Mesendoderm (in vitro differentiated cells): ENCODE data around the gene UBAC2.
A peak's percentile ranks its signal among the peaks of the same experiment; 100 is the strongest.

Experiments used
- DNase-seq: peaks from one replicate; pipeline ENCODE4 v3.0.0; 2013
- H2AK5ac ChIP-seq: 2 replicates; pipeline ENCODE4 v1.6.1; 2013; ENCODE audit warnings: low read length, inconsistent platforms
- H2BK120ac ChIP-seq: 2 replicates; pipeline ENCODE4 v1.6.1; 2013; ENCODE audit warnings: low read depth, mild to moderate bottlenecking, low read length, moderate library complexity, mixed read lengths
- H2BK15ac ChIP-seq: replicated peaks from 2 replicates; pipeline ENCODE4 v1.6.1; 2013; ENCODE audit warnings: low read depth, mild to moderate bottlenecking, moderate library complexity
- H2BK5ac ChIP-seq: 2 replicates; pipeline ENCODE4 v1.6.1; 2013; ENCODE audit warnings: low read length, inconsistent platforms
- H3K18ac ChIP-seq: 2 replicates; pipeline ENCODE4 v1.6.1; 2013; ENCODE audit warnings: mild to moderate bottlenecking, low read length, mixed read lengths
- H3K23ac ChIP-seq: one replicate; pipeline ENCODE4 v1.6.1; 2013; ENCODE audit warnings: low read length
- H3K27ac ChIP-seq: 2 replicates; pipeline ENCODE4 v1.5.1; 2013; ENCODE audit warnings: low read depth, mild to moderate bottlenecking, inconsistent platforms, low read length, moderate library complexity
- H3K27me3 ChIP-seq: 2 replicates; pipeline ENCODE4 v1.6.1; 2013; ENCODE audit warnings: low read length, control low read depth, mild to moderate bottlenecking, inconsistent platforms; ENCODE audit not compliant: insufficient read depth, poor library complexity
- H3K36me3 ChIP-seq: 2 replicates; pipeline ENCODE4 v1.6.1; 2013; ENCODE audit warnings: low read length, inconsistent platforms; ENCODE audit not compliant: control insufficient read depth, insufficient read depth
- H3K4ac ChIP-seq: one replicate; pipeline ENCODE4 v1.6.1; 2013; ENCODE audit warnings: low read depth, mild to moderate bottlenecking, low read length, moderate library complexity
- H3K4me1 ChIP-seq: 2 replicates; pipeline ENCODE4 v1.6.1; 2013; ENCODE audit warnings: low read depth, low read length, inconsistent platforms; ENCODE audit not compliant: control insufficient read depth
- H3K4me2 ChIP-seq: 2 replicates; pipeline ENCODE4 v1.6.1; 2013; ENCODE audit warnings: low read length
- H3K4me3 ChIP-seq: 2 replicates; pipeline ENCODE4 v1.5.1; 2013; ENCODE audit warnings: mild to moderate bottlenecking, low read length
- H3K56ac ChIP-seq: one replicate; pipeline ENCODE4 v1.6.1; 2013; ENCODE audit warnings: low read length
- H3K79me1 ChIP-seq: 2 replicates; pipeline ENCODE4 v1.6.1; 2013; ENCODE audit warnings: low read length, inconsistent platforms
- H3K79me2 ChIP-seq: 2 replicates; pipeline ENCODE4 v1.6.1; 2013; ENCODE audit warnings: mild to moderate bottlenecking, low read length; ENCODE audit not compliant: control insufficient read depth, insufficient read depth
- H3K9ac ChIP-seq: 2 replicates; pipeline ENCODE4 v1.6.1; 2013; ENCODE audit warnings: low read length, inconsistent platforms
- H4K5ac ChIP-seq: one replicate; pipeline ENCODE4 v1.6.1; 2013; ENCODE audit warnings: low read length
- H4K8ac ChIP-seq: one replicate; pipeline ENCODE4 v1.6.1; 2013; ENCODE audit warnings: low read depth, mild to moderate bottlenecking, control low read depth, low read length, moderate library complexity
- WGBS: extraction: QIAGEN DNeasy Blood & Tissue Kit; methylation state at CpG from one replicate; pipeline ENCODE4 v1.1.7; 2013; ENCODE audit warnings: low lambda C conversion rate, missing lambda C conversion rate; ENCODE audit not compliant: insufficient coverage; ENCODE audit errors: extremely low coverage; 5-methylcytosine and 5-hydroxymethylcytosine counted together

Gene UBAC2

GRCh38 chr13:99316657-99317256, 116.1 kb downstream of the UBAC2 start:
- no CpG with 5 or more reads among the region's 6 CpGs for WGBS

GRCh38 chr13:99320693-99321481, 120.2 kb downstream of the UBAC2 start:
- no peak overlapping the region for H3K27ac ChIP-seq
- no peaks in the 10 kb centered on the region for H3K79me2 ChIP-seq
- H3K4me2 ChIP-seq = no peak overlapping the region
- no peak for DNase-seq
- H2AK5ac ChIP-seq = no peak overlapping the region
- H3K4me1 ChIP-seq = no peaks in the 10 kb centered on the region
- no peak overlapping the region for H2BK5ac ChIP-seq
- H3K56ac ChIP-seq = no peak overlapping the region
- WGBS = no CpG with 5 or more reads among the region's 5 CpGs
- H2BK15ac ChIP-seq = no peak overlapping the region
- H3K79me1 ChIP-seq = no peaks in the 10 kb centered on the region
- H3K27me3 ChIP-seq = no peaks in the 10 kb centered on the region
- no peak overlapping the region for H3K23ac ChIP-seq
- H3K36me3 ChIP-seq = no peaks in the 10 kb centered on the region
- H2BK120ac ChIP-seq = no peak overlapping the region
- H4K5ac ChIP-seq = no peak overlapping the region
- no peak overlapping the region for H4K8ac ChIP-seq
- H3K9ac ChIP-seq = no peak overlapping the region
- H3K4me3 ChIP-seq = no peak overlapping the region
- H3K4ac ChIP-seq = no peak overlapping the region
- no peak overlapping the region for H3K18ac ChIP-seq

More at GRCh38 chr13:99316657-99317256, 116.1 kb downstream of the UBAC2 start:
- Histone ChIP-seq H3K23ac (no peak overlapping the region), H3K79me1 (peaks cover 5% of the 10 kb centered on the region), H2BK15ac (no peak overlapping the region), H4K8ac (no peak overlapping the region), H3K27ac (no peak overlapping the region), H3K27me3 (no peaks in the 10 kb centered on the region), H2BK5ac (no peak overlapping the region), H2BK120ac (no peak overlapping the region), H3K4ac (no peak overlapping the region), H3K9ac (no peak overlapping the region), H3K79me2 (no peaks in the 10 kb centered on the region), H3K4me1 (no peaks in the 10 kb centered on the region), H3K4me3 (no peak overlapping the region), H3K56ac (no peak overlapping the region), H2AK5ac (no peak overlapping the region), H4K5ac (no peak overlapping the region), H3K36me3 (no peaks in the 10 kb centered on the region), H3K4me2 (no peak overlapping the region), H3K18ac (no peak overlapping the region)
- DNase-seq = no peak

- Histone ChIP-seq H4K5ac (no peak overlapping the region), H4K8ac (no peak overlapping the region), H3K18ac (no peak overlapping the region), H3K79me1 (no peaks in the 10 kb centered on the region), H2AK5ac (no peak overlapping the region), H3K4me2 (no peak overlapping the region), H3K9ac (no peak overlapping the region), H3K56ac (no peak overlapping the region), H3K23ac (no peak overlapping the region), H3K27ac (no peak overlapping the region), H3K4me3 (no peak overlapping the region), H2BK15ac (no peak overlapping the region), H3K79me2 (no peaks in the 10 kb centered on the region), H3K4me1 (no peaks in the 10 kb centered on the region), H3K36me3 (no peaks in the 10 kb centered on the region), H3K27me3 (no peaks in the 10 kb centered on the region), H2BK5ac (no peak overlapping the region), H2BK120ac (no peak overlapping the region), H3K4ac (no peak overlapping the region)
- DNase-seq = no peak
Measured at GRCh38 chr13:99321709-99322108, 121.1 kb downstream of the UBAC2 start.

- H3K27me3 ChIP-seq = no peaks in the 10 kb centered on the region
- H3K23ac ChIP-seq = no peak overlapping the region
- H3K79me1 ChIP-seq = no peaks in the 10 kb centered on the region
- H3K18ac ChIP-seq = no peak overlapping the region
- H3K56ac ChIP-seq = no peak overlapping the region
- no peak overlapping the region for H3K27ac ChIP-seq
- H4K5ac ChIP-seq = no peak overlapping the region
- no peak overlapping the region for H3K4ac ChIP-seq
- no peak overlapping the region for H4K8ac ChIP-seq
- no peaks in the 10 kb centered on the region for H3K79me2 ChIP-seq
- H3K4me2 ChIP-seq = no peak overlapping the region
- no peak overlapping the region for H2AK5ac ChIP-seq
- H3K9ac ChIP-seq = no peak overlapping the region
- H3K4me1 ChIP-seq = no peaks in the 10 kb centered on the region
- H3K36me3 ChIP-seq = no peaks in the 10 kb centered on the region
- DNase-seq = peak; percentile 37
- no peak overlapping the region for H2BK15ac ChIP-seq
- no peak overlapping the region for H2BK5ac ChIP-seq
- H2BK120ac ChIP-seq = no peak overlapping the region
- no CpG with 5 or more reads among the region's 10 CpGs for WGBS
- no peak overlapping the region for H3K4me3 ChIP-seq
Measured at GRCh38 chr13:99322297-99323103, 121.8 kb downstream of the UBAC2 start.

GRCh38 chr13:99323488-99323887, 122.8 kb downstream of the UBAC2 start:
- H2BK15ac ChIP-seq = no peak overlapping the region
- no peak overlapping the region for H3K23ac ChIP-seq
- no peak overlapping the region for H3K9ac ChIP-seq
- no peak overlapping the region for H3K4me2 ChIP-seq
- no peak overlapping the region for H3K56ac ChIP-seq
- H2BK120ac ChIP-seq = no peak overlapping the region
- WGBS = no CpG with 5 or more reads among the region's 3 CpGs
- H2BK5ac ChIP-seq = no peak overlapping the region
- H3K4ac ChIP-seq = no peak overlapping the region
- no peak overlapping the region for H3K27ac ChIP-seq
- H2AK5ac ChIP-seq = no peak overlapping the region
- no peaks in the 10 kb centered on the region for H3K36me3 ChIP-seq
- H3K79me2 ChIP-seq = no peaks in the 10 kb centered on the region
- no peak overlapping the region for H4K8ac ChIP-seq
- H4K5ac ChIP-seq = no peak overlapping the region
- H3K27me3 ChIP-seq = no peaks in the 10 kb centered on the region
- H3K79me1 ChIP-seq = no peaks in the 10 kb centered on the region
- no peaks in the 10 kb centered on the region for H3K4me1 ChIP-seq
- H3K18ac ChIP-seq = no peak overlapping the region
- H3K4me3 ChIP-seq = no peak overlapping the region
- no peak for DNase-seq
